GM19372 (cell line): ENCODE results near the gene SLC22A12.

ENCODE experiments used
- ATAC-seq: cut with Tn5 transposase; IDR thresholded peaks from one replicate; pipeline ENCODE4 v1.9.1; 2021; ENCODE audit warnings: mild to moderate bottlenecking, low read depth, moderate library complexity; ENCODE audit not compliant: unreplicated experiment

The SLC22A12 gene

GRCh38 chr11:64562723-64563351 lies 28.2 kb upstream of the SLC22A12 start:
- ATAC-seq = no peak

- no peak for ATAC-seq
Observed at GRCh38 chr11:64563966-64564365, 27.1 kb upstream of the SLC22A12 start.

GRCh38 chr11:64564419-64564818 lies 26.6 kb upstream of the SLC22A12 start:
- no peak for ATAC-seq

GRCh38 chr11:64564947-64565889 lies 25.8 kb upstream of the SLC22A12 start:
- no peak for ATAC-seq

GRCh38 chr11:64566042-64566914 lies 24.7 kb upstream of the SLC22A12 start:
- no peak for ATAC-seq

- no peak for ATAC-seq
Observed at GRCh38 chr11:64566915-64567891, 23.8 kb upstream of the SLC22A12 start.

GRCh38 chr11:64568041-64568571 lies 22.9 kb upstream of the SLC22A12 start:
- ATAC-seq = no peak

GRCh38 chr11:64568584-64569140 lies 22.4 kb upstream of the SLC22A12 start:
- no peak for ATAC-seq

GRCh38 chr11:64569300-64569970 lies 21.6 kb upstream of the SLC22A12 start:
- ATAC-seq = no peak

GRCh38 chr11:64570341-64570740 lies 20.7 kb upstream of the SLC22A12 start:
- ATAC-seq = no peak

GRCh38 chr11:64571050-64571409 lies 20.0 kb upstream of the SLC22A12 start:
- no peak for ATAC-seq

- ATAC-seq = no peak
Observed at GRCh38 chr11:64571410-64572091, 19.5 kb upstream of the SLC22A12 start.

- ATAC-seq = no peak
Observed at GRCh38 chr11:64572143-64572542, 18.9 kb upstream of the SLC22A12 start.

GRCh38 chr11:64577202-64577601 lies 13.8 kb upstream of the SLC22A12 start:
- ATAC-seq = no peak

- ATAC-seq = no peak
Observed at GRCh38 chr11:64580412-64580811, 10.6 kb upstream of the SLC22A12 start.

GRCh38 chr11:64581057-64581523 lies 9.9 kb upstream of the SLC22A12 start:
- ATAC-seq = no peak

GRCh38 chr11:64582885-64583284 lies 8.1 kb upstream of the SLC22A12 start:
- no peak for ATAC-seq
